HG03457 (cell line): ENCODE data around the gene IQSEC3.

Experiments
- ATAC-seq: cut with Tn5 transposase; IDR thresholded peaks from one replicate; pipeline ENCODE4 v1.9.1; 2021; ENCODE audit warnings: moderate number of reproducible peaks; ENCODE audit not compliant: unreplicated experiment

Gene IQSEC3

DNA sequence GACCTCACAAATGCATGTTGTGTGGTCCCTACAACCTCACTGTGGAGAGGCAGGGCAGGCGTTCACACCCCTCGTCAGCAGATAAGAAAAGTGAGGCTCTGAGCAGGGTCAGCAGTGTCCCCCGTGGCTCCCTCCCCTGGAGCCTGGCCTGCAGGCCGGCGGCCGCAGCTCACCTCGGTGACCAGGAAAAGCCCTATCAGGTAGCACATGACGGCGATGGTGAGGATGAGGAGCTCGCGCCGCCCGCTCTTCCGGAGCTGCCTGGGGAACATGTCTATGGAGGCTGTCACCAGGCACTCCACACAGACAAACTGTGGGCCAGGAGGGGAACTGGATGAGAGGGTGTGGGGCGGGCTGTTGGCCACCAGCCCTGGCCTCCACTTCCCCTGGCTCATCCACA lies 129.4 kb downstream of the IQSEC3 start:
- no peak for ATAC-seq

DNA sequence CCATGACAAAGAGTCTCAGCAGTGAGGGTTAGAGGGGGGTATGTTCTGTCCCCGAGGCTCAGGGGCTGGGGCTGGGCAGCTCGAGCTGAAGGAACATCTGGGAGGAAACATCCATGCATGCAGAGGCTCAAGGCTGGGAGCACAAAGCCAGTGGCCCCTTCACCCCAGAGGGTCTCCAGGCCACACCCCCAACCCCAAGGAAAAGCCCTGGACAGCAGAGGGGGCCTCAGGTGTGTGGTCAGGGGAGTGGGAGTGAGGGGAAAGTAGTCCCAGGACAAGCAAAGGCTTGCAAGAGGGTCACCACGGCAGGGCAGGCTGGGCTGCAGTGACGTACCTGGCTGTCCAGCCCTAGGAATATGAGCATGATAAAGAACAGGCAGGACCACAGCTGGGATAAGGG lies 129.9 kb downstream of the IQSEC3 start:
- ATAC-seq: no peak

GRCh38 chr12:197347-197746 lies 130.8 kb downstream of the IQSEC3 start:
- no peak for ATAC-seq

DNA sequence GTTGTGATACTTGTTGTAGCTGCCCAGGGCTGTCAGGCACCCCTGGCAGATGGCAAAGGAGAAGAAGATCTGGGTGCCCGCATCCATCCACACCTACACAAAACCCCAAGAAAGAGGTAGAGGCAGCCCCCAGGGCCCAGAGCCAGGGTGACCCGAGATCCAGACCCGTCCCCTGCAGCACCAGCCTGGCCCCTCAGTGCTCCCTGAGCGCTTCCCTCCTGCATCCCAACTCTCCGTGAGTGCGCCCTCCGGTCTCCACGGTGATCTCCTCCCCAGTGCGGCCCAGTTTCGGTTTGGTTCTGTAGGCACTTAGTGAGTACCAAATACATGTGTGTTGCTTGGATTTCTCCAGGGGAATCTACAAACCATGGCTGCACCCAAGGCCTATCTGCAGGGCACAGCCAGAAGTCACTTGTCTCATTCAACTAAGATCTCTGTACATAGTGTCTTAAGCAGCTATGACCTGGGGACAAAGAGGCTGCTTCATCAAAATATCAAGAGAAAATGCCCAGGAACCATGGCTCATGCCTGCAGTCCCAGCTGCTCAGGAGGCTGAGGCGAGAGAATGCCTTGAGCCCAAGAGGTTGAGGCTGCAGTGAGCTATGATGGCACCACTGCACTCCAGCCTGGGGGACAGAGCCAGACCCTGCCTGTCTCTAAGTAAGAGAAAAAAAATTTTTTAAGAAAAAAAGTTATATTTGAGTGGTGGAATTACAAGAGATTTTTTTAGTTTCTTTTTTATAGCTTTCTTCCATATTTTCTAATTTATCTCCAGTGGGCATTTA lies 131.5 kb downstream of the IQSEC3 start:
- ATAC-seq: no peak

DNA sequence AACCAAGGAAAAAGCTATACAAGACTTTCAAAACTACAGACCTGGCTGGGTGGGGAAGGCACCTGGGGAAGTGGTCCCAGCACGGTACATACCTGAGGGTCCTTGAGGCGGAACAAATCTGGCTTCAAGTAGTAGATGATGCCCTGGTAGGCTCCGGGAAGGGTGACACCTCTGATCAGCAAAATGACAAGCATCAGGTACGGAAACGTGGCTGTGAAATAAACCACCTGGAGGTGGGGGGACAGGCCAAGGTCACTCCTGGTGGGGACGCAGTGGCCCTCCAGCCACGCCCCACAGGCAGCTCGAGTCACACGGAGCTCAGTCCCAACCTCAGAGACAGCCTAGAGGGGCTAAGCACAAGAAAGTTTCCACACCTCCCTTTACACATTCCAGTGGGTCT lies 132.1 kb downstream of the IQSEC3 start:
- ATAC-seq: no peak

- no peak for ATAC-seq
Measured at GRCh38 chr12:201361-201760, 134.8 kb downstream of the IQSEC3 start.

- no peak for ATAC-seq
Measured at GRCh38 chr12:202081-202731, 135.6 kb downstream of the IQSEC3 start.

GRCh38 chr12:203074-203461 lies 136.5 kb downstream of the IQSEC3 start:
- no peak for ATAC-seq

GRCh38 chr12:203462-204260 lies 137.1 kb downstream of the IQSEC3 start:
- ATAC-seq: no peak

DNA sequence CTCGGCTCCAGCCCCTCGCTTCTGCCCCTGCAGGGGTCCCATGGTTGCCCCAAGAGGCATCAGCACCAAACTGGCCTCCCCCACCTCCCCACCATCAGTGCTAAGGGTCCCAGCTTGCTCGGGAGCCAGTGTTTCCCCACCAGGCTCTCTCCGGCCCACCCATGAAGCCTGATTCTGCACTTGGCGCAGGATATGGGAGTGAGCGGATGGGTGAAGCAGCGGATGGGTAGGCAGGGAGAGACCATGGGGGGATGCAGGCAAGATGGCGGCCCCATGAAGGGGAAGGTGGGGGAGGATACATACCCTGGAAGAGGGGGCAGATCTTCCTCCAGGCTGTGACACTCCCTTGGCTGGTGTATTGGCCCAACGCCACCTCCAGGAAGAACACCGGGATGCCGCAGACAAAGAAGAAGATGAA lies 137.7 kb downstream of the IQSEC3 start:
- ATAC-seq: no peak

DNA sequence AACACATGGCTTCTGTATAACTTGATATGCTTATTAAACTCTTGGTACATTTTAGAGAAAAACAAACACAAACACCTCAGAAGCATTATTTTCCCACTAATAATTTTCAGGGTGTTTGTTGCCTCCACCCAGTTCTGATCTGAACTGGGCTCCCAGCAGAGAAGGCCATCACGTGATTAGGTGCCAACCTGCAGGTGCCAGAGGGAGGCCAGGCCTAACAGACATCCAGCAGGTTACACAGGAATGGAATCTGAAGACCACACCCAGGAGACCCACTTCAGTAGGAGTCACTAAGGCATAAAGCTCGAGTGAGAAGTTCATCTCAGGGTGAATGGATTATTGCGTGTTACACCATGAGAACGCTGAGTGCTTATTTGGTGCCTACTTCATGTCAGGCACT lies 138.5 kb downstream of the IQSEC3 start:
- ATAC-seq: no peak

GRCh38 chr12:206746-207440 lies 140.3 kb downstream of the IQSEC3 start:
- no peak for ATAC-seq

GRCh38 chr12:207804-208203 lies 141.2 kb downstream of the IQSEC3 start:
- ATAC-seq: no peak

DNA sequence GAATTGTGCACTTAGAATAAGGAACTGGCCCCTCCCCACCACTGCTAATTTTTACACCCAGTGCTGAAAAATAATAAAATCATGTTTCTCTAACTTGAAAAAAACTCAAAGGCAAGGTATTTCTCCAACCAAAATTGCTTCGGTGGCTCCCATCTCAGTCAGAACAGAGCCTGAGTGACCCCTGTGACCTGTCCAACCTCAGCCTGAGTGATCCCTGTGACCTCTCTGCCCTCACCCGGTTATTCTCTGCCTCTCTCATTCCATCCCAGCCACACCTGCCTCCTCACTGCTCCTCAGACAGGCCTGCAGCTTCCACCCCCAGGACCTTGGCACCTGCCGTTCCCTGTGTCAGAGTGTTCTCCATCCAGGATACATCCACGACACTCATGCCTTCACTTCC lies 142.2 kb downstream of the IQSEC3 start:
- no peak for ATAC-seq

GRCh38 chr12:209246-209645 lies 142.7 kb downstream of the IQSEC3 start:
- no peak for ATAC-seq

GRCh38 chr12:209851-210250 lies 143.3 kb downstream of the IQSEC3 start:
- ATAC-seq: no peak

DNA sequence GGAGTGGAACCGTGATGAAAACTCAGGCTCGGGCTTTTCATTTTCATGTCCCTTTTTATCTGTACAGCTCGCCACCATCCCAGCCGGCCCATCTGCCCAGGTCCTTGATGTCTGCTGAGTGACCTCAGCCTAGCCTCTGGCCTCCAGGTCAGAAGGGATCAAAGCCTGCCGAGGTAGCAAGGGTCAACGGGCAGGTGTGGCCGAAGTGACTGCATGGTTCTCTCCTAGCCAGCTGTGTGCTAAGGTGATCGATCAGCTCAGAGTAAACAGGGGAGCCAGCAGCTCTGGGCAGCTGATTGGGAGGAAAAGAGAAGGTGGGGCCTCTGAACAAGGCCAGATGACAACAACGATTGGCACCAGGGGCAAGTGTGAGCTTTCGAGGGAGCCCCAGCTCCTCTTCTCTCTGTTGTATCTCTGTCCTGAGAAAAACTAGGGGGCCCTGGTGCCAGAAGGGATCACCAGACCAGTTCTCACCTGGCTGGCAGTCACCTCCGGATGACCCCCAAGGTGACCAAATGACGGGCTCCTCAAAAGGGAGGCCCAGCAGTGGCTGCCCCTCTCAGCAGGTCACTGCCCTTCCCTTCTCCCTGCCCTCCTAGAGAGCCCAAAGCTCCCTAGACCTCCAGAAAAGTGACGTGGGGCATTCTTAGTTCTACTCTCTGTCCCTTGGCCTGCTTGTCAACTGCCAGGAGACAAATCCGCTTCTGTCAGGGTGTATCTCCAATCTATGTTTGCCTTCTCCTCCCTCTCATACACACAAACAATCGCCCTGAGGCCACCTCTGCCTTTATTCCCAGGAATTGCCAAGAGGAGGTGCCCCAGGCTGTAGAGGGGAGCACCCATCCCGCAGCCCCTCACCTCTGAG lies 143.9 kb downstream of the IQSEC3 start:
- ATAC-seq: no peak

DNA sequence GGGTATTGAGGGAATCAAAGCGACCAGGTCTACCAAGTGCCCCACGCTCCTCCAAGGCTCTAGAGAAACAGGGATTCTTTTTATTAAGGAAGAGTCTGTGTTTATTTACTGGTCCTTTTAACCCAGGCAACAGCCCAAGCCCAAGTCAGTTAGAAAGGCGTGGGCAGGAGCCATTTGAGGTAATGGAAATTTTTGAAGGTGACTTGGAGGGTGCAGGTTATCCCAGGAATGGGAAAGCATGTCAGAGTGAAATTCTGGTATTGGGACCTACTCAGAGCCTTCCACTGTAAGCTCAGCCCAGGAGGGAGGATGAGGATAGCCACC lies 144.5 kb downstream of the IQSEC3 start:
- no peak for ATAC-seq

DNA sequence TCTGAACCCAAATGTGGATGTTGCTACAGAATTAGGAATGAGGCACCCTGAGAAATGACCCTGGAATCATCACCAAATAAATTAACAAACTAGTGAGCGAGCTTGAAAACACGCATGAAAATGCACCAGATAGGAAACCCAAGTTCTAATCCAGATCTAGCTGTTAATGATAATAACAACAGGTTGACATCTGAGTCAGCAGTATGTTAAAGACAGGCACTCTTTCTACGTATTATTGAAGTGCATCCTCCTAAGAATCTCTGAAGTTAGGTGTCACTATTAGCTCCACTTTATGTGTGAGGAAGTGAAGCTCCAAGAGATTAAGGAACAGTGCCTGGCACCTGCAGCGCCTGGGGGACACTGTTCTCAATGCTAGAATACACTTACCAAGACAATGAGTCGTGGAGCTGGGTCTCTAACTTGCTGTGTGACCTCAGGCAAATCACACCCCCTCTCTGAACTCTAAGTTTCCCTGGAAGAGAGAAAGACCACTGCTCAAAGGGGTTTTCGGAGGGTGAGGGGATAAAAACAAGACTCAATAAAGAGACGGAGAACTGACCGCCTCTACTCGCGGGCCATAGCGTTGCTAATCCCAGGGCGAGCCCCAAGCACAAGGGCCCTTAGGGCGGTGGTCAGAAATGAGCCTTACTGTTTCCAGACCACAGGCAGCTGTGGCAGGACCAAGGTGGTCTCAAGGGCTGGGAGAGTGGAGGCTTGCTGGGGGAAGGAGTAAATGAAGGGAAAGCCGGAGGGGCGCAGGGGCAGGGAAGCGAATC lies 145.3 kb downstream of the IQSEC3 start:
- ATAC-seq: no peak

GRCh38 chr12:212415-212714 lies 145.8 kb downstream of the IQSEC3 start:
- ATAC-seq: no peak
